Epithelial cell of esophagus (primary cell): ENCODE measurements around the gene KRTAP10-5.
"Not testable (repeated sequence)": the region's sequence is repeated elsewhere in the genome, so short reads cannot be mapped to it uniquely, and the experiment has no call there.

Experiments
- DNase-seq: peaks from one replicate; pipeline ENCODE4 v3.0.0; 2010; ENCODE audit warnings: low read depth
- H3K4me3 ChIP-seq: 2 replicates; pipeline ENCODE4 v1.5.1; 2011; ENCODE audit warnings: mild to moderate bottlenecking, low read length, control low read depth
- TF ChIP-seq, protein P1 (sequence below): IDR thresholded peaks from 2 replicates; pipeline ENCODE4 v1.5.1; 2011; ENCODE audit warnings: low read depth, mild to moderate bottlenecking, low read length, control low read depth, inconsistent platforms; ENCODE audit not compliant: insufficient read depth; ENCODE audit errors: missing control alignments

KRTAP10-5 gene

GRCh38 chr21:44576025-44576420 is 4.4 kb downstream of the KRTAP10-5 start:
- no peak for DNase-seq
- no peak overlapping the region for H3K4me3 ChIP-seq
- TF ChIP-seq, protein P1, sequence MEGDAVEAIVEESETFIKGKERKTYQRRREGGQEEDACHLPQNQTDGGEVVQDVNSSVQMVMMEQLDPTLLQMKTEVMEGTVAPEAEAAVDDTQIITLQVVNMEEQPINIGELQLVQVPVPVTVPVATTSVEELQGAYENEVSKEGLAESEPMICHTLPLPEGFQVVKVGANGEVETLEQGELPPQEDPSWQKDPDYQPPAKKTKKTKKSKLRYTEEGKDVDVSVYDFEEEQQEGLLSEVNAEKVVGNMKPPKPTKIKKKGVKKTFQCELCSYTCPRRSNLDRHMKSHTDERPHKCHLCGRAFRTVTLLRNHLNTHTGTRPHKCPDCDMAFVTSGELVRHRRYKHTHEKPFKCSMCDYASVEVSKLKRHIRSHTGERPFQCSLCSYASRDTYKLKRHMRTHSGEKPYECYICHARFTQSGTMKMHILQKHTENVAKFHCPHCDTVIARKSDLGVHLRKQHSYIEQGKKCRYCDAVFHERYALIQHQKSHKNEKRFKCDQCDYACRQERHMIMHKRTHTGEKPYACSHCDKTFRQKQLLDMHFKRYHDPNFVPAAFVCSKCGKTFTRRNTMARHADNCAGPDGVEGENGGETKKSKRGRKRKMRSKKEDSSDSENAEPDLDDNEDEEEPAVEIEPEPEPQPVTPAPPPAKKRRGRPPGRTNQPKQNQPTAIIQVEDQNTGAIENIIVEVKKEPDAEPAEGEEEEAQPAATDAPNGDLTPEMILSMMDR, result no peak

DNA sequence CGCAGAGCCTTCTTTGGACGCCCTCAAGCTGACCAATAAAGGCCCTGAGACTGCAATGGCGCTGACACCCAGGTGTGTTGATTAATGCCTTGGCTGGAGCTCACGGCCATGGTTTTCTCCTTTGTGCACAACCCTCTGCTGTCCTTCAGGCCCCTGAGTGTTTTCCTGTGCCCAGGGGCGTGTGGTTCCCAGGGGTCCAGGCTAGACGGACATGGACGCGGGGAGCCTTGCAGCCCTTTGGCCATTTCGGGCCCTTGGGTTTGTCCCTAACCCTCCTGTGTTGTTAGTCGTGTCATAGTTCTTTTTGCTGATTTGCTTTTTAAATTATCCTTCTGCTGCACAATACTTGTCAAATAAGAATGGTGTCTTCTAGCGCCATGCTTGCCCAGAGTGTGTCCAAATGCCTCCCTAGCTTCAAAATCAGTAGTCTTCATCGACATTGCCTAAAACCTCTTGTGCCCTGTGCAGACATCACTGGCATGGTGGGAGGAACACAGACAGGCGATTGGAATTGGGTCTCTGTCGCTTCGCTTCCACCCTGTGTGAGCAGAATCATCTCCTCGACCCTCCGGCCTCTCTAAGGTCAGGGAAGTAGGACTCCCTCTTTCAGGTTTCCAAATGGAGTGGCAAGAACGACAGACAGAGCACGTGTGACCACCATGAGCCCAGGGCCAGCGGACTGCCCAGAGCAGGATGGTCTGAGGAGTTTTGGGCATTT is 4.9 kb downstream of the KRTAP10-5 start:
- DNase-seq, result no peak
- no peak overlapping the region for H3K4me3 ChIP-seq
- TF ChIP-seq, protein P1, result no peak

- no peak for DNase-seq
- H3K4me3 ChIP-seq, result no peak overlapping the region
- TF ChIP-seq, protein P1, result no peak
Observed at GRCh38 chr21:44574457-44575306, 5.7 kb downstream of the KRTAP10-5 start.

DNA sequence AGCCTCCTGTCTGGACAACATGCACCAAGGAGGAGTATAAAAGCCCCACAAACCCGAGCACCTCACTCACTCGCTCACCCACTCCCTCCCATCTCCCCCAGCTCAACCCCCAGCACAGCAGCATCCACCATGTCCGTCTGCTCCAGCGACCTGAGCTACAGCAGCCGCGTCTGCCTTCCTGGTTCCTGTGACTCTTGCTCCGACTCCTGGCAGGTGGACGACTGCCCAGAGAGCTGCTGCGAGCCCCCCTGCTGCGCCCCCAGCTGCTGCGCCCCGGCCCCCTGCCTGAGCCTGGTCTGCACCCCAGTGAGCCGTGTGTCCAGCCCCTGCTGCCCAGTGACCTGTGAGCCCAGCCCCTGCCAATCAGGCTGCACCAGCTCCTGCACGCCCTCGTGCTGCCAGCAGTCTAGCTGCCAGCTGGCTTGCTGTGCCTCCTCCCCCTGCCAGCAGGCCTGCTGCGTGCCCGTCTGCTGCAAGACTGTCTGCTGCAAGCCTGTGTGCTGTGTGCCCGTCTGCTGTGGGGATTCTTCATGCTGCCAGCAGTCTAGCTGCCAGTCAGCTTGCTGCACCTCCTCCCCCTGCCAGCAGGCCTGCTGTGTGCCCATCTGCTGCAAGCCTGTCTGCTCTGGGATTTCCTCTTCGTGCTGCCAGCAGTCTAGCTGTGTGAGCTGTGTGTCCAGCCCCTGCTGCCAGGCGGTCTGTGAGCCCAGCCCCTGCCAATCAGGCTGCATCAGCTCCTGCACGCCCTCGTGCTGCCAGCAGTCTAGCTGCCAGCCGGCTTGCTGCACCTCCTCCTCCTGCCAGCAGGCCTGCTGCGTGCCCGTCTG is 6.6 kb downstream of the KRTAP10-5 start, which contains the start of gene KRTAP10-4:
Gene KRTAP10-4 (plus strand): TSS at position 100 of the 827 bp plus-strand sequence. CDS start 30 bp downstream, at position 130.
- not testable (repeated sequence) for DNase-seq

GRCh38 chr21:44572959-44573583 is 7.3 kb downstream of the KRTAP10-5 start:
- DNase-seq, result no peak
- no peak overlapping the region for H3K4me3 ChIP-seq
- TF ChIP-seq, protein P1, result no peak

More for the DNA sequence above, 6.6 kb downstream of the KRTAP10-5 start, which contains the start of gene KRTAP10-4:
- not testable (repeated sequence) for H3K4me3 ChIP-seq

DNA sequence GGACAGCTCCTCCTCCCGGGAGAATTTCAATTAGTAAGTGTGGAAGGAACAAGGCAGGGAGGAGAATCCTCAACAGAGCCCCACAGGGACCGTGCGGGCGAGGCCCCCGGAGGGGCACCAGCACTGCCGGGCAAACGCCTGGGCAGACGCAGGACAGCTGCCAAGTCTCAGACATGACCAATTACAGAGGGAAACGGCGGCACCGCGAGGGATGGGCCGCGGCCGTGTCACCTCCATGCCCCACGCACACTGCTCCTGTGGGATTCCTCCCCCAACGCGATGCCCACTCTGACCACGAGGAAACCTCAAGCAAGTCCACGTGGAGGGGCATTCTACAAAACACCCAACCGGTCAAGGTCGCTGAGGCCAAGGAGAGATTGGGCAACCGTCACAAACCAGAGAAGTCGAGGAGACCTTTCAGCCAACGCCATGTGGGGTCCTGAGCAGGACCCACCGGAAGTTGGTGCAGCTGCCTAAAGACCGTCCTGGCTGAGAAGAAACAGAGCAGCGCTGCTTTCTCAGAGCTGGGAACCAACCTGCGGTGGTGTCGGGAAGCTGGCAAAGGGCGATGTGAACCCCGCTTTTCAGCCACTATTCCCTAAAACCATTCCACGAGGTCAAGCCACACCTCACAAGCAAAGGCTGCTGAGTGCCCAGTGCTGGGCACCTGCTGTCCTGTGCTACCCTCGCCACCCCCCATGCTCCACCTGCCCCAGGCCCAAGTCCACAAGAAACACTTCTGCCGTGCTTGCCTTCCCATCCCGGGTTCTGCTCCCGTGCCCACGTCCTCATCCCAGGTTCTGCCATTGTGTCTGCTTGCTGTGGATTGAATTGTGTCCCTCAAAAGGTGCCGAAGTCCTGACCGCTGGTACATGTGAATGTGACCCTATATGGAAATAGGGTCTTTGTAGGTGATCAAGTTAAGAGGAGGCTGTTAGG is 8.3 kb downstream of the KRTAP10-5 start:
- DNase-seq, result no peak

More for the DNA sequence above, 8.3 kb downstream of the KRTAP10-5 start:
- no peak overlapping the region for H3K4me3 ChIP-seq
- TF ChIP-seq, protein P1, result no peak
